Measurements from ENCODE around the gene CARF.
"Not testable (repeated sequence)": the region's sequence is repeated elsewhere in the genome, so short reads cannot be mapped to it uniquely, and the experiment has no call there.

CARF gene, protein sequence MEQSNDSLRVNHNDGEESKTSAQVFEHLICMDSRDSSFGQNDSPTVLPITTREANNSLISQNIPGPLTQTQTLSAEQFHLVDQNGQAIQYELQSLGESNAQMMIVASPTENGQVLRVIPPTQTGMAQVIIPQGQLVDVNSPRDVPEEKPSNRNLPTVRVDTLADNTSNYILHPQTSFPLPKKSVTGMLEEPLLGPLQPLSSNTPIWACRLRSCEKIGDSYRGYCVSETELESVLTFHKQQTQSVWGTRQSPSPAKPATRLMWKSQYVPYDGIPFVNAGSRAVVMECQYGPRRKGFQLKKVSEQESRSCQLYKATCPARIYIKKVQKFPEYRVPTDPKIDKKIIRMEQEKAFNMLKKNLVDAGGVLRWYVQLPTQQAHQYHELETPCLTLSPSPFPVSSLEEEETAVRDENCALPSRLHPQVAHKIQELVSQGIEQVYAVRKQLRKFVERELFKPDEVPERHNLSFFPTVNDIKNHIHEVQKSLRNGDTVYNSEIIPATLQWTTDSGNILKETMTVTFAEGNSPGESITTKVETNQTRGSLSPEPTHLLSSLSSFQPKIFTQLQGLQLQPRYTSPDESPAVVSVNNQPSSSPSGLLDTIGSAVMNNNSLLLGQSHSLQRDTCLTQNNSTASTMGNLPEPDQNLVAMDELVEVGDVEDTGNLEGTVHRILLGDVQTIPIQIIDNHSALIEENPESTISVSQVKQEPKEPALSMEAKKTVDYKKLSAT

DNA sequence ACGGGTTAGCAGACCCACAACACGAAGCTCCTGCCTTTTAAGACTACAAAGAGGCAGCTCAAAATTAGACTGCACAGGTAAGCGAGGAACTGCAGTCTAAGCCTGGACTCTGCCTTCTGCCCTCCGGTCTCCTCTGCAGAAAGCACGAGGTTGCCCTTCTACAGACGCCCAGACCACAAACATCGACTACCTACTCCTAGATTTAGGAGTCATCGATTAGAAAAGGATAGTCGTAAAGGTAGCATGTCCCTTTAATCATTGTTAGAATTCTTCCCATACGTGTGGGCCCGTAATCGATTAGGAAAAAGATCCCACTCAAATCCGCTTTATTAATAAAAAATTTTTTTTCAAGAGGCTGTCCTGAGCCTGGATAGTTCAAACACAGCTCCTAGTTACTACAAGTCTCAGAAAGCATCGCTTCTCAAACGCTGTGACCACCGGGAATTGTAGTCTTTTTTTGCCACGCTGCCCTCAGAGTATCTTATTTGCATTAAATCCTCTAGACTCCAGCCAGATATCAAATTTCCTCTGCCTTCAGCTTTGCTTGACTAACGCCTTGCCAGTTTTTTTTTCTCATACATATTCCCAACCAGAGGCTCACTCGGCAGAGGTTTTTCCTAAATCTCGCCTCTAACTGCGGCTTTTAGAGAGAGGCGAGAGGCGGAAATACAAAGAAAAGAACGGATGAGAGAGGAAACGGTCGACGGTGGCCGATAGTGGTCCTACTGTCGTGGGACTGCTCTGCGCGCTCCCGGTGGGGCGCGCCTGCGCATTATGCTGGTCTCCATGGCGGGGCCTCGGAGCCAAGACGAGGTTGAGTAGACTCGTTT is at the start of gene CARF, which contains the start of gene WDR12:
TSS of gene CARF (plus strand) at position 764 of the 830 bp plus-strand sequence. CDS start 29,628 bp downstream, outside the sequence.
TSS of gene WDR12 (minus strand) at position 162 of the 830 bp plus-strand sequence. CDS start 197 bp downstream, outside the sequence.
- DNase-seq, result peak; percentile 98

DNA sequence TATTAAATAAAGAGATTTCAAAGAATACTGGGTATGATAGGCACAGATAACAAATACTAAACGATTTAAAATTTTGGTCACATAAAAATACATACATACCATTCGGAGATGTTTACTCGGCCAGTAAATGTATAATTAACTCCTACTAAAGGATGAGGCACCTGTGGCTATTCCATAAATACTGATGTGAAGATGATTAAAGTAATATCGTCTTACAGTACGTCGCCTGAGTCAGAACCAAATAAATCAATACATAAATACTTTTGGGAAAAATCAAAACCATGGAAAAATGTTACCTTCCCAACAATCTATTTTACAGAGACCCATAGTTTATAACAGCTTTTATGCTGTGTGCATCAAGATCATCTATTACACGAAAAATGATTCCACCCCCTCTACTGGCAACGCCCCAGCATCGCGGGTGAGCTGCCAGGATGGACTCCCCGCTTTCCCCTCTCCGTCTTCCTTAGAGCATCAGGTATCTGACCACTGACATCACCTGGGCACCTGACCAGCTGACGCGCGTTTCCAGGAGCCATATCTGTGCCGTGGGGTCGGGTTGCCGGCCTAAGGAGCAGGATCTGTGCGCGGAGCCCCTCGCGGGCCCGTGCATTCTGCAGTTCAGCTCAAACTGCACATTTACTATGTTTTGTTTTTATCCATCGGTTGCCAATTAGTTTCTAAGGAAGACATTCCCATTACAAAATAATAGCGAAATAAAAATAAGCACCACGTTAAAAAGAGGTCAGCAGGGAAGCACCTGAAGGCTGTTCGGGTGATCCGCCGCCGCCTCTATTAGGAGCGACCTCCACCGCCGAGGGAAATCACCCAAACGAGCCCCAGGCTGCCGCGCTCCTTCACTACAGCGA is 41.4 kb upstream of the CARF start:
- DNase-seq, result peak; percentile 66

DNA sequence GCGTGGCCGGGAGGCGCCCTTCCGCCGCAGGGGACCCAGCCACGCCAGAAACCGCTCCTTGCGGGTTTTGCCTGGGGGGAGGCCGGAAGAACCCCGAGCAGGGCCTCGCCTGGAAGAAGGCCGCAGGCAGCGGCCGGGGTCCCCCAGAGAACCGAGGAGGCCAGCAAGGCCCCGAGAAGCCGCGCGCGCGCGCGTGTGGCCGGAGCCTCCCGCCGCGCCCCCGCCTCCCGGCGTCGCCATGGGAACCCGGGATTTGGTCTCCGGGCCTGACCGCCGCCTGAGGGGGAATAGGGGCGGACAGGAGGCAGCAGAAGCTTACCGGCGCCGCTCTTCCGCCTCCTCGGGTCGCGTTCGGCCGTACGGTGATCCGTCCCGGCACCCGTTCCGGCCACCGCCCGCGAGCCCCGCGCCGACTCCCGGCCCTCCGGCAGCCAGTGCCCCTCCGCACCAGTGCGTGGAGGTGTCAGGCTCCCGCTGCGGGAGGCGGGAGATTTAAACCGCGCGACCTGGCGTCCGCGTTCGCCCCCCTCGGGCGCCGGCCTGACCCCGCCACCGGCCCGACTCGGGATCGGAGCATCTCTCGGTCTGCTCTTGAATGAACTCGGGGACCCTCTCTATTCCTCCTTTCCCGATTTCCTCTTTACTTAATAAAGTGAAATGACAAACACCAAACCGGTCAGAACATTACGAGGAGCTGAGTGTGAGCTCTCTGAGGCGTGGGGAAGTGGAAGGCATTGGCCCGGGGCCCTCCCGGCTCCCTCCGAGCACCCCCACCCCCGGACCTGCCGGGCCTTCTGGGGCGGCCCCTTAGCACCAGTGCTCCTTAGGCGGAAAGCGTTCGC is 40.6 kb upstream of the CARF start, which contains the start of gene ICA1L:
TSS of gene ICA1L (minus strand) at position 467 of the 842 bp plus-strand sequence. CDS start 42,757 bp downstream, outside the sequence.
- peak; percentile 27 for DNase-seq

DNA sequence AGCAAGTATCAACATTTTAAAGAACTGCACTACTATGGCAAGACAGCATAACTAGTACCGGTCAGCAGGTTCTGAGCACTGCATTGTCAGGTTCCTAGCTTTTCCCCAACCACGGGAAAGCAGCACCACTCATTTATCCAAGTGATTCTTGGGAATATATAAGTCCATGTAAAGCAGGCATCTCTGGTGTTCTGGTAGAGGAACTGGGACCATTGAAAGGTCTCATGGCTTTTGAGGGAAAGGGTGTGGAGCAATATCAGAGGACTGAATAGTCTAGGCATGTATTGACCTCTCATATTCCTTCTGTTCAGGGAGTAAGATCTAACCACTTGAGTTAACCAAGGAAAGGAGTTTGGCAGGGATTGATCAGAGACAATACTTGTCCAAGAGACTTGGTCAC is 34.4 kb upstream of the CARF start:
- no peak for DNase-seq

DNA sequence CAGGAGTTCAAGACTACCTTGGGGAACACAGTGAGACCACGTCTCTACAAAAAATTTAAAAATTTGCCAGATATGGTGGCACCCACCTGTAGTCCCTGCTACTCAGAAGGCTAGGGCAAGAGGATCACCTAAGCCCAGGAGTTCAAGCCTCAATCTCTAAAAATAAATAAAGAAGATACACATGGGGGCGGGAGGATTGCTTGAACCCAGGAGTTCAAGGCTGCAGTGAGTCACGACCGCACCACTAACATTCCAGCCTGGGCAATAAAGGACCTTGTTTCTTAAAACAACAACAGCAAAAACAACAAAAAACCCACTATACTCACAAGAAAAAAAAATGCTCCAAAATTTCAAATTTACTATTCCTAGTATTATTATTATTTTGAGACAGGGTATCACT is 30.5 kb upstream of the CARF start:
- no peak for DNase-seq

DNA sequence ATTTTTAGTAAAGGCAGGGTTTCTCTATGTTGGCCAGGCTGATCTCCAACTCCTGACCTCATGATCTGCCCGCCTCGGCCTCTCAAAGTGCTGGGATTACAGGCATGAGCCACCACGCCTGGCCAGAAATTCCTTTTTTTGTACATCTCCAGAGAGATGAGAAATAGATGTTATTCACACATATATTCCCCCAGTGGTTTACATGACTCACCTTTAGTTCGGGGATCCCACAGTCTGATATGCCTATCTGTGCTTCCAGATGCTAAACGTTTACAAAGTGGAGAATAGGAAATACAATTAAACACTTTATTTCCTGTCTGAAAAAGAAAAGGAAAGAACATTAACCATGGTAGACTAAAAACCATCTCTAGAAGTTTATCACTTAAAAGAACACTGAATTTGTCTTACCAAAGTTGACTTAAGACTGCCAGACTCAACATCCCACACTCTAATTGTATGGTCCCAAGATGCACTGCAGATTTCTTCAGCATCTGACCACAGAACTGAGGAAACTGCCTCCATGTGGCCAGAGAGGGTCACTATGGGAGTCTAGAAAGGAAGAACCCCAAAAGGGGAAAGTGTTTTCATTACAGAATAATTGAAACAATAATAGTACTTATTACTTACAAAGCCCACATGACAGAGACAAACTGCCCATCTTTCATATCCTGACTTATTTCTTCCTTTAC is 27.9 kb upstream of the CARF start:
- no peak for DNase-seq

DNA sequence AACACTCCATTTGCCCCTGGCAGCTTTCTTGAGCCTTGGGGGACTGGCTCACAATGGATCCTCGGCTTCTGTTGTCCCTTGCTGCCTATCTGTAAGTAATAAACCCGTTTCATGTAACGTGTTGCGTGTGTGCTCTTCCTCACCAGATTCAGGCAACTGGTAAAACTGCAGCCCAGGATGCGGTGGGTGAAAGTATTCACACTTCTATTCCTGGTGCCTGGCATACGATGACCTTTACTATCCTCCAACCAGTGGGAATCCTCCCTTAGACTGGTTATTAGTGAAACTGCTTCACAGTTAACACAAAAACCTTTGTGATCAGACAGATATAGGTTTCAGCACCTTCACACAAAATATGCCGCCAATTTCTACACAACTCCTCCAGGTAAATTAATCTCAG is 26.9 kb upstream of the CARF start:
- DNase-seq, result no peak

DNA sequence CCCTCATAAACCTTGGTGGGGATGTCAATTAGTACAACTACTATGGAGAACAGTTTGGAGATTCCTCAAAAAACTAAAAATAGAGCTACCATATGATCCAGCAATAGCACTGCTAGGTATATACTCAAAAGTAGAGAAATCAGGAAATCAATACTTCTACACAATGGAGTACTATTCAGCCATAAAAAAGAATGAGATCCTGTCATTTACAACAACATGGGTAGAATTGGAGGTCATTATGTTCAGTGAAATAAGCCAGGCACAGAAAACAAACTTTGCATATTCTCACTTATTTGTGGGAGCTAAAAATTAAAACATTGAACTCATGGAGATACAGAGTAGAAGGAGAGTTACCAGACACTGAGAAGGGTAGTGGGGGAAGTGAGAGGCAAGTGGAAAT is 6.6 kb upstream of the CARF start:
- not testable (repeated sequence) for DNase-seq

DNA sequence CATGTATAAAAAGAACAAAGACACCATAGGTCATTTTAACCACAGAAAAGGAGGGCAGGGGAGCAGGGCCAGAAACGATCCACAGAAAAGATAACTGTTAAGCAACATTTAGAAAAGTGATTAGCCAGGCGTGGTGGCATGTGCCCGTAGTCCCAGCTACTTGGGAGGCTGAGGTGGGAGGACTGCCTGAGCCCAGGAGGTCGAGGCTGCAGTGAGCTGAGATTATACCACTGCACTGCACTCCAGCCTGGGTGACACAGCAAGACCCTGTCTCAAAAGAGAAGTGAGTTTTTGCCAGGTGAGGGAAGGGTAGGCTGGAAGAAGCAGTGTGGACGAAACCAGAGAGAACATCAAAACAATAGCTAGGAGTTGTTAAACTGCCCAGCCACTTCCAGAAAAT is 3.9 kb upstream of the CARF start:
- DNase-seq, result no peak

DNA sequence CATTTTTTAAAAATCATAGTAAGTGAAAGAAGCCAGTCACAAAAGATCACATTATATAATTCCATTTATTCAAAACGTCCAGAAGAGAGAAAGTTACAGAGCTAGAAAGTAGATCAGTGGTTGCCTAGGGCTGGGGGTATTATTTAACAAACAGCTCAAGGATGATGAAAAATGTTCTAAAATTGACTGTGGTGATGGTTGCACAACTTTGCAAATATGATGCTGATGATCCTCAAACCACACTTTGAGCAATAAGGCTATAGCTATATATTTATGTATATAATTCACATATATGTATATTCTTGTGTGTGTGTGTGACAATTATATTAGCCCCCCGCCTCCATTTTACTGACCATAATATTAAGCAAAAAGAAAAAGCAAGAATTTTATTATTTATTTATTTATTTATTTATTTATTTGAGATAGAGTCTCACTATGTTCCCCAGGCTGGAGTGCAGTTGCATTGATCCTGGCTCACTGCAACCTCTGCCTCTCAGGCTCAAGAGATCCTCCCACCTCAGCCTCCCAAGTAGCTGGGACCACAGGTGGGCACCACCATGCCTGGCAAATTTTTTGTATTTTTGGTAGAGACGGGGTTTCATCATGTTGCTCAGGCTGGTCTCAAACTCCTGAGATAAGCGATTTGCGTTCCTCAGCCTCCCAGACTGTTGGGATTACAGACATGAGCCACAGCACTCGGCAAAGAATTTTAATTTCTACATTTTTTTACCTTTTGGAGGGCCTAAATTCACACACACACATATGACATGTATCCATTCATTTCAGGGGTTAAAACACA is 2.5 kb upstream of the CARF start:
- DNase-seq, result no peak

DNA sequence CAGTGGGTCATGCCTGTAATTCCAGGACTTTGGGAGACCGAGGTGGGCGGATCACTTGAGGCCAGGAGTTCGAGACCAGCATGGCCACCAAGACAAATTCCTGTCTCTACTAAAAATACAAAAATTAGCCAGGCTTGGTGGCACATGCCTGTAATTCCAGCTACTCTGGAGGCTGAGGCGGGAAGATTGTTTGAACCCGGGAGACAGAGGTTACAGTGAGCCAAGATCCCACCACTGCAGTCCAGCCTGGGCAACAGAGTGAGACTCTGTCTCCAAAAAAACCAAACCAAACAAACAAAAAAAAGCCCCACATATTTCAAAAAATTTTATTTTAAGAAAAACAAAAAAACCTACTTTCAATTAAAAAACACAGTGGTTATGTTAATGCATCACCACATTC is 1.8 kb upstream of the CARF start:
- DNase-seq, result not testable (repeated sequence)

DNA sequence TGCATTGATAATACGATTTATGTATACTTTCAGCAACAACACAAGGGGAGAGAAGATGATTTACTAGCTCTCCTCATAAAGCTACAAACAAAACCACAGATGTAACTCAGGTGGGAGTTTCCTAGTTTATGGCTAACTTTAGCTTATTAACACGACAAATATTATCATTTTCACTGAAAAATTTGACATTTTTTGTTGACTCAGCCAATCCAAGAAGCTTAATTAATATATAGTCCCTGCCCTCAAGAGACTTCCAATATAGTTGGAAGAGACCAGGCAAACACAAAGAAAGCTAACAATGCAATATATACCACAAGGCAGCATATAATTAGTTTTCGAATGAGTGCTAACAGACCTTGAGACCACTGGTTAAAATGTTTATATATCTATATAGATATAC is 1.4 kb upstream of the CARF start:
- DNase-seq, result no peak

DNA sequence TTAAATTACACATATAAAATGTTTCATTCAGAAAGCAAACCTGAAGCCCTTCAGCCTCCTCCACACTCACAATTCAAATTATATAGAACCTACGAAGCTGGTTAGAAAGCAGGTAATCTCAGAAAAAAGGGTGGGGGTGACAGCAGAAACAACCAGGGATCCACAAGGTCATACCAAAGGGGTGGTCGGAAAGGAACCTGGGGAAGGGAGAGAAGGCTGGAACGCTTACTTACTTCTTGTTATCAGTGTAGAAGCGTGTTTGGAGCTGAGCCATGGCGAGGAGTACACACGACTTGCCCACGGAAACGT is 918 bp upstream of the CARF start:
- no peak for DNase-seq

DNA sequence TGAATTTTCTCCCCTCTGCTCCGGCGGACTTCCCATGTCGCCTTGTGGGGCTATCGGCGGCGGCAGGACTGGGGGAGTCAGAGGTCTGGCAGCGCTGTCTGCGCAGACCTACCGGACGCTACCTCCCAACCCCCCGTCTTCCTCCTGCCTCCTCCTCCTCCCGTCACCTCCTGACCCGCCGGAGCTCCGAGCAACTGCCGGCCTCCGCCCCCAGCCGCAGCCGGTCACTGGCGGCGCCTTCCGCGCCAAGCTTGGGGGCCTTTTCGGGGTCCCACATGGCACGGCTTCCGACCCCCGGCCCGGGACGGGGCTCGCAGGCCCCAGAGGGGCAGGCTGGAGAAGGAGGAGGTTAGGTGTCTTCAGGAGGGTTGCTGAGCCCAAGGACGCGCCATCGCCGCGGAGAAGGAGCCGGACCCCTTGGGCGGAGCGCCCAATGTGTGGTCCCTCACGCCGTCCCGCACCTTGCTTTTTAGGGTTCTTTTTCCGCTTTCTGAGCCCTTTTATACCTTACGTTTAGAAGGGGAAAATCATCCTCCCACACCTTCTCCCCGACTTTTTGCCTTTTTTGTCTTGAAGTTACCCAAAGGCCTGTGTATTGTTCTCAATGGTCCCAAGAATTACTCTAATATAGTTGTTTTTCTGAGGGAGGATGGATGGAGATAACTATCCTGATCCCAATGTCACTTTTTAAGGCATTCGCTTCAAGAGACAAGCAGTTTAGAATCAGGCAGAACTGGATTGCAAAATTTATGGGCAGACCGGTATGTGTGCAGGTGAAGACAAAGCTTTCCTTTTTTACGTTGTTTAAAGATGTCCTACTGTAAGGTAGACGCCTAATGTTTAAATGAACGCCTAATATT is 497 bp downstream of the CARF start:
- DNase-seq, result not testable (repeated sequence)

DNA sequence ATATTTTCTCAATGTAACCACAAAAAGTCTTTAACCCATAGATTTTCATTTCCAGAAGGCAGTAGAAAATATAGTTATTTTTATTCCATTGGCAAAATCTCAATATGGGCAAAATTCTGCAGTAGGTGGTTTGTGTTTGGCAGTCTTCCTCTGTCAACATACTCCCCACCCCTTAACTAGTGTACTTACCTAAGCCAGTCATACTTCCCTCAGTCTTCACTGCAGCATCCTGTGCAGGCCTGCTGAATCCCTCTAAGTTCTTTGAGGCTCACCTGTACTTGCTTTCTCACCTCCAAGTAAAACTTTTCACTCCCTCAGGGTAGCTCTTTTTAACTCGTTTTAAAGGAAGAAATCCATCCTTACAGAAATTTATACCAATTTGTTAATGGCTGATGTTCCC is 6.8 kb downstream of the CARF start:
- DNase-seq, result no peak

DNA sequence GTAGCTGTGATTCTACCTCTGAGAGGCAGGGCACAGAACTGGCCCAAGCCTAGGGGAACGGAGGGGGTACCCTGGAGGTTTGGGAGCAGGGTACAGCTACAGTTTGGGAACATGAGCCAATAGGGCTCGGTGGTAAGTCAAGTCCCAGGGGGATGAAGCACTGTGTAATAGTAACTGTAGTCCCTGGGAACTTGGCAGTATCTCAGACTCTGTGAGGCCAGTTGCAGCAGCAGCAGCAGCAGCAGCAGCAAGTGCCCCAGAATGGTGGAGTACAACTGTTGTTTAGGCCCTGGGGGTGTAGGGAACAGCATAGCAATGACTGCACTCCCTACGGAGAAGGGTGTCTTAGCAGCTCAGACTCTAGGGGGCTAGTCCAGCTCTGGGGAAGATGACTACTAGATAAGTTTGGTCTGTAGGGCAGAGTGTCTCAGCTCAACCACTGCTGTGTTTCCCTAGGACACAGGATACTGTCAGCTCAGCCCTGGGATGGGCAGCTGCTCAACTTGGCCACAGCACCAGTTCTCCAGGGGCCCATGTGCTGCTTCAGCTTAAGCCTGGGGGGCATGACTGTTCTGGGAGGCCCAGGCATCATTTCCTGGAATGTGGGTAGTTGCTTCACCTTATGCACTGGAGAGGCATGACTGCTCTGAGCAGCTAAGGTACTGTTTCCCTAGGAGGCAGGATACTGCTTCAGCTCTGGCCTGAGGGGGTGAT is 20.5 kb downstream of the CARF start:
- no peak for DNase-seq

DNA sequence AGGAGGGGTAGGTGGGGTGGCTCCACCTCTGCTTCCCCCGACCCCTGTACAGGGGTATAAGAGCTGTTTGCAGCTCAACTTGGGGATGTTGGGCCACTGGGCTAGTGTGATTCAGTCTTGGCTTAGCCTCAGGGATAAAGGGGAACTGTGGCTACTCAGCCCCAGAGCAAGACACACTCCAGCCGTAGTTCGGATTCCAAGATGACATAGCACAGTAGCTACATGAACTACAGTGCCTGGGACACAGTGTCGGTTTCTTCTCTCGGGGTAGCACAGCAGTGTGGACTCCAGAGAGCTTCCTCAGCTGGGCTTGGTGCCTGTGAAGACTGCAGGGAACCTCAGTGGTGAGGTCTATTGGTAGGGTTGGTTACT is 21.1 kb downstream of the CARF start:
- no peak for DNase-seq

DNA sequence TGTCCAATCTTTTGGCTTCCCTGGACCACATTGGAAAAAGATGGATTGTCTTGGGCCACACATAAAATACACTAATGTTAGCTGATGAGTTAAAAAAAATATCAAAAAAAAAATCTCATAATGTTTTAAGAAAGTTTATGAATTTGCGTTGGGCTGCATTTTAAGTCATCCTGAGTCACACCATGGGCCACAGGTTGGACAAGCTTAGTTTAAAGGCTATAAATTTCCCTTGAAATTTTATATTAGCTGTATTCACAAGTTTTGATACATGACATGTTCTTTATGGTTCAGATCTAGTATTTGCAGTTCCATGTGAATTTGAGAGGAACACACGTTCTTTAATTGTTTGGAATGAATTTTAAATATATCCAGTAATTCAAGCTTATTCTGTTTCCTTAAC is 21.9 kb downstream of the CARF start:
- DNase-seq, result no peak
